HepG2 (cell line): ENCODE data around the gene ATXN1L.

Experiments used
- RXRB ChIP-seq: IDR thresholded peaks from 2 replicates; pipeline ENCODE4 v1.6.1; 2016; ENCODE audit warnings: borderline replicate concordance, missing genetic modification reagents, missing compliant biosample characterization
- SMARCE1 ChIP-seq: fragments of 450-650 bp; IDR thresholded peaks from 2 replicates; pipeline ENCODE4 v1.6.1; 2017; ENCODE audit warnings: borderline replicate concordance
- ZBTB21 ChIP-seq: sonication (generic); formaldehyde crosslinking; IDR thresholded peaks from 2 replicates; pipeline ENCODE4 v1.4.0; 2020; ENCODE audit warnings: missing genetic modification reagents

GRCh38 chr16:71894921-71895678 is 49.3 kb downstream of the ATXN1L start, which contains the start of gene IST1:
- TF ChIP-seq SMARCE1 = no peak
- peak; percentile 55 for TF ChIP-seq ZBTB21 (CRISPR knock-in tag)
- TF ChIP-seq RXRB (CRISPR knock-in tag) = peak; percentile 91
